HUES64 (cell line): ENCODE data around the gene GPR61.

Source experiments
- H3K27ac ChIP-seq: 2 replicates; pipeline ENCODE4 v1.7.0; 2013; ENCODE audit warnings: low read depth, low read length, inconsistent platforms
- H3K27me3 ChIP-seq: 2 replicates; pipeline ENCODE4 v1.6.1; 2013; ENCODE audit warnings: mild to moderate bottlenecking, low read length; ENCODE audit not compliant: insufficient read depth
- H3K36me3 ChIP-seq: 2 replicates; pipeline ENCODE4 v1.6.1; 2013; ENCODE audit warnings: mild to moderate bottlenecking, low read length; ENCODE audit not compliant: insufficient read depth
- H3K4me1 ChIP-seq: 2 replicates; pipeline ENCODE4 v1.6.1; 2013; ENCODE audit warnings: mild to moderate bottlenecking, low read length, moderate library complexity; ENCODE audit not compliant: insufficient read depth
- H3K4me3 ChIP-seq: 2 replicates; pipeline ENCODE4 v1.5.1; 2013; ENCODE audit warnings: mild to moderate bottlenecking, low read length, moderate library complexity
- H3K9ac ChIP-seq: 2 replicates; pipeline ENCODE4 v1.6.1; 2013; ENCODE audit warnings: mild to moderate bottlenecking, low read depth, low read length
- H3K9me3 ChIP-seq: 2 replicates; pipeline ENCODE4 v1.6.1; 2013; ENCODE audit warnings: low read depth, low read length; ENCODE audit not compliant: insufficient read depth
- WGBS: fragments of 150-250, 120-280 bp; methylation state at CpG from one replicate; pipeline ENCODE4 v1.1.7; 2013; ENCODE audit warnings: missing lambda C conversion rate; 5-methylcytosine and 5-hydroxymethylcytosine counted together

GPR61 gene

GRCh38 chr1:109513110-109513710 is 26.5 kb upstream of the GPR61 start:
- H3K4me1 ChIP-seq, result no peaks in the 10 kb centered on the region
- H3K27ac ChIP-seq, result no peak overlapping the region
- peaks cover 37% of the 10 kb centered on the region for H3K27me3 ChIP-seq
- WGBS, result 96% methylated on average over 1 of the region's 2 CpGs
- no peak overlapping the region for H3K9ac ChIP-seq
- no peaks in the 10 kb centered on the region for H3K9me3 ChIP-seq
- H3K36me3 ChIP-seq, result no peaks in the 10 kb centered on the region
- no peak overlapping the region for H3K4me3 ChIP-seq

GRCh38 chr1:109514846-109515245 is 24.8 kb upstream of the GPR61 start:
- no peak overlapping the region for H3K4me3 ChIP-seq
- H3K9me3 ChIP-seq, result no peaks in the 10 kb centered on the region
- H3K36me3 ChIP-seq, result no peaks in the 10 kb centered on the region
- no peak overlapping the region for H3K9ac ChIP-seq
- H3K27me3 ChIP-seq, result peaks cover 23% of the 10 kb centered on the region
- no peak overlapping the region for H3K27ac ChIP-seq
- WGBS, result 87% methylated on average over 3 of the region's 3 CpGs
- no peaks in the 10 kb centered on the region for H3K4me1 ChIP-seq

GRCh38 chr1:109516872-109517271 is 22.8 kb upstream of the GPR61 start:
- 91% methylated on average over 5 of the region's 5 CpGs for WGBS
- Histone ChIP-seq H3K27me3 (peaks cover 2% of the 10 kb centered on the region; the same call in 1 of the 2 replicates), H3K4me3 (no peak overlapping the region), H3K4me1 (no peaks in the 10 kb centered on the region), H3K27ac (no peak overlapping the region), H3K9me3 (no peaks in the 10 kb centered on the region), H3K9ac (no peak overlapping the region), H3K36me3 (no peaks in the 10 kb centered on the region)

GRCh38 chr1:109517337-109517736 is 22.3 kb upstream of the GPR61 start:
- 90% methylated on average over 5 of the region's 5 CpGs for WGBS
- no peaks in the 10 kb centered on the region for H3K36me3 ChIP-seq
- H3K4me1 ChIP-seq, result no peaks in the 10 kb centered on the region
- no peaks in the 10 kb centered on the region for H3K9me3 ChIP-seq
- no peak overlapping the region for H3K4me3 ChIP-seq
- H3K9ac ChIP-seq, result no peak overlapping the region
- no peak overlapping the region for H3K27ac ChIP-seq
- H3K27me3 ChIP-seq, result no peaks in the 10 kb centered on the region; the same call in 1 of the 2 replicates

GRCh38 chr1:109521002-109521951 is 18.4 kb upstream of the GPR61 start:
- 82% methylated on average over 14 of the region's 14 CpGs for WGBS
- Histone ChIP-seq H3K9me3 (no peaks in the 10 kb centered on the region), H3K27ac (no peak overlapping the region), H3K36me3 (no peaks in the 10 kb centered on the region), H3K9ac (no peak overlapping the region), H3K27me3 (no peaks in the 10 kb centered on the region; the same call in 1 of the 2 replicates), H3K4me1 (no peaks in the 10 kb centered on the region), H3K4me3 (no peak overlapping the region)

- Histone ChIP-seq H3K4me3 (no peak overlapping the region), H3K9me3 (no peaks in the 10 kb centered on the region), H3K36me3 (no peaks in the 10 kb centered on the region), H3K9ac (no peak overlapping the region), H3K4me1 (no peaks in the 10 kb centered on the region), H3K27me3 (no peaks in the 10 kb centered on the region; the same call in 1 of the 2 replicates), H3K27ac (no peak overlapping the region)
- WGBS, result 94% methylated on average over 7 of the region's 7 CpGs
These were observed 17.6 kb upstream of the GPR61 start for GRCh38 chr1:109522026-109522425.

GRCh38 chr1:109523706-109524105 is 16.0 kb upstream of the GPR61 start:
- Histone ChIP-seq H3K4me1 (no peaks in the 10 kb centered on the region), H3K27me3 (no peaks in the 10 kb centered on the region; the same call in 1 of the 2 replicates), H3K27ac (no peak overlapping the region), H3K9me3 (no peaks in the 10 kb centered on the region), H3K9ac (no peak overlapping the region), H3K4me3 (no peak overlapping the region), H3K36me3 (no peaks in the 10 kb centered on the region)
- no CpG with 5 or more reads among the region's 2 CpGs for WGBS

- Histone ChIP-seq H3K27ac (no peak overlapping the region), H3K4me1 (peaks cover 5% of the 10 kb centered on the region; the same call in 1 of the 2 replicates), H3K9me3 (no peaks in the 10 kb centered on the region), H3K27me3 (no peaks in the 10 kb centered on the region), H3K36me3 (no peaks in the 10 kb centered on the region), H3K9ac (no peak overlapping the region), H3K4me3 (no peak overlapping the region)
- 92% methylated on average over 14 of the region's 14 CpGs for WGBS
These were observed 12.4 kb upstream of the GPR61 start for GRCh38 chr1:109527098-109527811.

GRCh38 chr1:109527846-109528695 is 11.6 kb upstream of the GPR61 start:
- no peaks in the 10 kb centered on the region for H3K36me3 ChIP-seq
- H3K9me3 ChIP-seq, result no peaks in the 10 kb centered on the region
- no peaks in the 10 kb centered on the region for H3K27me3 ChIP-seq
- H3K27ac ChIP-seq, result no peak overlapping the region
- no peak overlapping the region for H3K4me3 ChIP-seq
- H3K4me1 ChIP-seq, result peaks cover 9% of the 10 kb centered on the region; the same call in 1 of the 2 replicates
- no peak overlapping the region for H3K9ac ChIP-seq
- WGBS, result 86% methylated on average over 9 of the region's 9 CpGs

- Histone ChIP-seq H3K9ac (no peak overlapping the region), H3K4me1 (peaks cover 9% of the 10 kb centered on the region; the same call in 1 of the 2 replicates), H3K4me3 (no peak overlapping the region), H3K36me3 (no peaks in the 10 kb centered on the region), H3K27me3 (no peaks in the 10 kb centered on the region), H3K27ac (no peak overlapping the region), H3K9me3 (no peaks in the 10 kb centered on the region)
- 96% methylated on average over 3 of the region's 3 CpGs for WGBS
These were observed 11.0 kb upstream of the GPR61 start for GRCh38 chr1:109528712-109529111.
